SHP77 treated with DMSO at 0.1 percent for 48 hours (cell line): ENCODE measurements around the gene ATP11A.

ENCODE experiments used
- DNase-seq: peaks from one replicate; lab custom pipeline; 2025; lab: John Stamatoyannopoulos, UW

ATP11A gene

DNA sequence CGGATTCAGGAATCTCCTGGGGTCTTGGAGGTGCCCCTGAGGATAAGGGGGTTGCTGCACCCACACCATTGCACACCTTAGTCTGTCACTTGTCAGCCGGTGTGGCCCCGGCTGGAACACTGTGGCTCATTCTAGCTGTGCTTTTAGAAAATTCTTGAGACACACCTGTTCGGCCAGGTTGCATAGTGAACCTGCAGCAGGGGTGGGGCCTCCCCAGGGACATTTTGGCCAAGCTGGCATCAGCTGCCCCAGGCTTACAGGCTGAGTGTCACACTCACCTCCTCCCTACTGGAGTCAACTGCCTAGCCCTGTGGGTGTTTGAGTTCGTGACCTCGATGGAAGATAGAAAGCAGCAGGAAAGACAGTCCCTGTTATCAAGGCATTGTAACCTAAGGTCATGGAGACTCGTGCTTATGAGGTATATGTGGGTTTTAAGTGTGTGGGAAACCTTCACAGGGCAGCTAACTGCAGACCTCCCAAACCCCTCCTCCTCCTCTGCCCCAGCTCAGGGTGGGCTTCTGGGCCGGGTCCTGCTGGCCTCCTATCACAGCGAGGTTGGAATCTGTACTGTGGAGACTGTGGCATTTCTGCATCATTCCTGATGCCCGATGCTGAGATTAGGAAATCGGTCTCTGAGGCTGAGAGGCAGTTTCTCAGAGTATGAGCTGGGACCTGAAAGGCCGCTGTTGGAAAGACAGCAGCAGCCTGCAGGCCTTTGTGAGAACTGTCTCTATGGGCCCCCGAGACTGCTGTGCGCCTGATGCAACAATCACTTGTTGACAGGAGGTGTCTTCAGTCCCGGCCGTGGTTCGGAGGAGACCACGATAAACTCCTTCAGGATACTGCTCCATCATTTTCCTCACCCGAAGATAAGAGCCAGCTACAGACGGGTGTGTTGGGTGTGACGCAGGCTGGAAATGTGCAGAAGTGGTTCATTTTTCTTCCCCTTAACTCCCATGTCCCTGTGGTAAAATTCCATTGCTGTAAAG, 72.2 kb downstream of the ATP11A start:
- no peak for DNase-seq

DNA sequence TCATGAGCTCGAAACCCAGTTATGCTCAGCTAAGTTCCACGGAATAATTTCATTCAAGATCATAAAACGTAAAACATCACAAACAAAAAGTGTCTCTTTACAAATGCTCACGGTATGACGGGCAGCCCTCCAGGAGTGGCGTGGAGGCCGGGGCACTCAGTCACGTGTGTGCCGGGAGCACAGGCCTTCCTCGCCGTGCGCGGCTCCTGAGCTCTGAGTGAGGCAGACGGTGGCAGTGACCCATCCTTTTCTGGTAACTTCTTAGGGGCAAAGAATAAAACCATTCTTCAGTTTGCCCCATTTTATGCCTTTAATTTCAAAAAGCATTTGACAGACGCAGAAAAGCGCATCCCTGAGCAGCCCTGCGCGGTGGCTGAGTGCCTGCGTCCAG, 72.8 kb downstream of the ATP11A start:
- no peak for DNase-seq

DNA sequence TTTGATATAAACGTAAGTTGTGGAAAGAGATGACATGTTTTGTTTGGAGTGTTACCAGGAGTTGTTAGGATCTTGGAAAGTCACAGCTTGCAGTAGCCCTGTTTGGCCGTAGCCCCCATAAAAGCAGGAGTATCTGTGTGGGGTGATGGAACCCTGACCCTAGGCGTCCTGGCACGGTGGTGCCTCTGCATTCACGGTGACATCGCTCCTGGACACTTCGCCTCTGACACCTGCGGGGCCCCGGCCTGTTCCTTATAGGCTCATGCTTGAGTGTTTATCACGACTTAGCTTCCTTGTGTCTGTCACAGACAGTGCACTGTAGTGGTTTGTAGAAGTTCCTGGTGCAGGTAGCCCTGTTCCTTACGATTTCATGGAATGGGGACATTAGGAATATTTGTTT, 74.2 kb downstream of the ATP11A start:
- no peak for DNase-seq

DNA sequence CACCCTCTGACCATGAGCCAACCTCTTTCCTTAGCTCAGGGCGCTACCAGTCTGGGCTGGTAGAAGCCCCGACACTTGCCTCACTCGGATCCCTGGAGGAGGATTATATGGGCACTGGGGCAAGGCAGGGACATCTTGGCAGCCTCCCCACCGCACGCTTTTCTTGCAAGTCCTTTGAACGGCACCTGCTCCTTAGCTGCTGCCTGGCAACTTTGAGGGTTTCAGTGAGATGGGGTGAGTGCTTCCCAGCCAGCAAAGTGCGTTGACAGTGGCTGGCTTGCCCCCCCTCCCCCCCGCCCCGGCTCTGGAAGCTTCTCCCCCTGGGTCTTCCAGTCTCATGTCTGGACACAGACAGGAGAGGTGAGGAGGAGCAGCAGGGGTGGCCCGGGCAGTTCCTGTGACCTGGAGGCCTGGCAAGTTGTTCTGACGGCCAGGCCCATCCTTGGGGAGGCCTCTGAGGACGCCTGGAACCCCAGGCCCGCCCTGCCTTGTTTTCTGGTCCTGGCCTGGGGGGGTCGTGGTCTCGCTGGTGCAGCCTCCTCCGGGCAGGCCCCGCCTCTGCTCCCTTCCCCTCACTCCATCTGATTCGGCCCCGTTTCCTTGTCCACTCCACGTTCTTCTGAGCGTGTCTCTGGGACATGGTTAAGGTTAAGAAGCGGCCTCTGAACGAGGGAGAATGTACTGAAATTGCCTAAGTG, 75.2 kb downstream of the ATP11A start:
- DNase-seq: no peak

DNA sequence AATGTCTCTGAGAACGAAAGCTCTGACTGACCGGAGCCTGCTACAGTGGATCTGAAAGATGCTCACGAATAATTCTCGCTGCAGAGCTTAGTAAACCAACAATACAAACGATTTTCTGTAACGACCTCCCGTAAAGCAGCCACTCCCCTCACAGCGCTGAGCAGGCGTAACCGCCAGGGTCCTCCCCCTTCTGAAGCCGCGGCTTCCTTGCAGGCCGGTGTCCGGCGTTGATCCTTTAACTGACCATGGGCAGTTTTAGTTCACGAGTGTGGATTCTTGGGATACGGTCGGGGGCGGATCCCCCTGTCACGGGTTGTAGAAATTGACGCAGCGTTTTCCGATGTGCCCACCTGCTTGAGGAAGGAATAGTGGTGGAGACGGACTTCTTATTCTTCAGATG, 75.9 kb downstream of the ATP11A start:
- no peak for DNase-seq

DNA sequence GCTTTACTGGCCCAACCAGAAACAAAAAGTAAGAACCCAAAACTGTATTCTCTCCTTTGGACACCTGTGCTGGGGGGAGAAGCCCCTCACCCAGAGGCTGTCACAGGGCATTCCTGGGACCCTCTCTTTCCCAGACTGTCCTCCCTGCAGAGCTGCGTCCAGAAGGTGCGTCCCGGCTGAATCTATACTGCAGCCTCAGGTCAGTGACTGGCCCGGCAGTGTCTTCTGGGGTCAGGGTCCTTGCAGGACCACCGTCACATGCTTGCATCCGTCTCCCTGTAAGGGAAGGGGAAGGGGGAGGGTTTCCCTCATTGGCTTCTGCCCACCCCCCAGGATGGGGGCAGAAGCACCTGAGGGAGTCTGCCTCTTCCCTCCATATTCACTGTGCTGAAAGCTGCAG, 76.5 kb downstream of the ATP11A start:
- DNase-seq: no peak

DNA sequence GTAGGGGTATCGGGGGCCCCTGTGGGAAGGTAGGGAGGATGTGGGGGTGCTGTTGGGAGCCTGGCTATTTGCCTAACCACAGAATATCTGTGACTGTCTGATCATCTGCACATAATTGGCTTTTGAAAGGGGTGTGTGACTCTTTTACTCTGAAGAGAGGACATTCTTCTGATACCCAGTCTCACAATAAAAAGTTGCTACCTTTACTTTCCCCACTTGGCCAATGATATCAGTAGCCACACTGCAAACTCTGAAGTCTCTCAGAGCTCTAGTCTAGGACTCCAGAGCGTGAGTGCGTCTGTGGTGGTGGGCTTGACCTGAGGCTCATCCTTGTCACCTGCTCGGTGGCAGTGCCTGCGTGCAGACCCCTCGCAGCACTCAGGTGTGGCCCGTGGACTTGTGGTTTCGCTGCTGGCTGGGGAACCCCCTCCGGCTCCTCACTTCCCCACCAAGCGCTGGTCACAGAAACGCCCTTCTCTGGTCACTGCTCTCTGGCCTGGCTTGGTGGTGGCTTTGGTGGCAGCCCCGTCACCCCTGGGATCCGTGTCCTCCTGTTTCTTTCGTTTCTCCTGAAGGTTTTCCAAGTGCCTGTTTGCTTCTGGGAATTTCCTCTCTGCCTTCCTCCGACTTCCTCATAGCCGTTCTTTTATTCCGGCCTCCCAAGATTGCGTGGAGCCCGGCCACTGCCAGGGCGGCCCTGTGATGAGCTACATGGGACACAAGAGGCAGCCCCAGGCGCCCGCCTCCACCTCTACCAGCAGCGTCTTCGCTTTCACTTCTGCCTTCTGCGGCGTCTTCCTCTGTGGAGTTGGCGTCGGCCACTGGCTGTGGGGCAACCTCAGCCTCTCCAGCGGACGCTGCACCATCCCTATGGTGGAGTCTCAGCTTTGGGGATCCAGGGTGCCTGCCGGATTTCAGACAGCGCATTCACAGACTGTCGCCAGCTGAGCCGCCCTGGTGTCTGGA, 78.0 kb downstream of the ATP11A start:
- DNase-seq: no peak

DNA sequence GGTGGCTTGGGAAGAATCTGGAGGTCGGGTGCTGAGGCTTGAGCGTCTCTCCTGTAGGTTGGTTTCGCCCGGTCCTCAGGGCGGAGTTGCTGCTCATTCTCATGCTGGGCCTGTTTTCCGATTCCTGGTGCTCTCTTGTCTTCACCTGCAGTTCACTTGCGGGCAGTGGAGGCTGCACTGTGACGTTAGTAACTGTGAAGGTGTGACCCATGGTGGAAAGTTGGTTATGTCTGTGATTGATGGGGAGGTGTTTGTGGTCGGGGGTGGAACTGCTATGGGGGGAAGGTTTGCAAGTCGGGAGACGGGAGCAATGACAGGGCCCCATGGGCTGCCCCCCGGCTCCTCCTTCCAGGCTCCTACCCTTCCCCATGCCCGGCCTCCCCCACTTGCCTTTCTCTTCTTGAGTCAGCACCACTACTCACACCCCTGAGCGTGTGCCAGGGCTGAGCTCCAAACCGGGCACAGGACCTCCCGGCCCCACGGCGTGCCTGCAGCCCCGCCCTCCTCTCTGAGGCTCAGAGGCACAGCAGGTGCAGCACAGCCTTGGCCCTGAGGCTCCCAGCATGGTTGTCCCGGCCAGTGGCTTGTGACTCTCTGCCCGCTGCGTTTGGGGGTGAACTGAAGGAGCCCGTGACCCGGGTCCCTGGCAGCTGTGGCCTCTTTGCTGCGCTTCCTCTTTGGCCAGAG, 79.1 kb downstream of the ATP11A start:
- DNase-seq: no peak

DNA sequence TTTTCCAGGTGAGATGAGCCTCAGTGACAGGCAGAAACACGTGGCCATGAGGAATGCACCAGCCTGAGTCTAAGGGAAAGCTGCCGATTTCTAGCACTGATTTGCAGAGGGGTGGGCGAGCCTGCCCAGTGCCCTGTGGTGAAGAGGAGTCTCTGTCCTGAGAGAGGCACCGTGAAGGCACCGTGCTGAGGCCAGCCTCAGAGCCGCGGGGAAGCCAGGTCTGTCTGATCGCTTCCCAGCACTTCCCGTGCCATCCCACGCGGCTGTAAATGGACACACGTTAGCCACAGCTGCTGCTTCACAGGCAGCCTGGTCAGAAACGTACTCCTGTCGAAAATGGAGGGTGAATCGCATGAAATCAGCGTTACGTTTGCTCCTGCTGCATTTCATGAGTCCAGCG, 79.8 kb downstream of the ATP11A start:
- DNase-seq: no peak

DNA sequence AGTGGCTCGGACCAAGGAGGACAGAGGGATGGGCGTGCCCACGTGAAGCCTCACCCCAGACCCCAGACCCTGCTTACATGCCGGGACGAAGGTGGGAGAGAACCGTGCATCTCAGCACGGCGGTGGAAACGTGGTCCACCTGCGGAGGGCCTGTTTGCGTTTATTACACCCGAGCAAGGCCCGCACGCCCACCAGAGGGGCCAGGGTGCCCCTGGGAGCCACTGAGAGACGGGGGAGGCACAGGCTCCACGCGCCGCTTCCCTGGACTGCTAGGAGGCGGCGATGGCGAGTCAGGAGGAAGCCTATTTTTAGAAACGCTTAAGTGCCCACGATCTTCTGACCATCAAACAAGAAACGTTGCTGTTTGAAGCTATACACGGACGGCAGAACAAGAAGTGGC, 80.7 kb downstream of the ATP11A start:
- DNase-seq: no peak

DNA sequence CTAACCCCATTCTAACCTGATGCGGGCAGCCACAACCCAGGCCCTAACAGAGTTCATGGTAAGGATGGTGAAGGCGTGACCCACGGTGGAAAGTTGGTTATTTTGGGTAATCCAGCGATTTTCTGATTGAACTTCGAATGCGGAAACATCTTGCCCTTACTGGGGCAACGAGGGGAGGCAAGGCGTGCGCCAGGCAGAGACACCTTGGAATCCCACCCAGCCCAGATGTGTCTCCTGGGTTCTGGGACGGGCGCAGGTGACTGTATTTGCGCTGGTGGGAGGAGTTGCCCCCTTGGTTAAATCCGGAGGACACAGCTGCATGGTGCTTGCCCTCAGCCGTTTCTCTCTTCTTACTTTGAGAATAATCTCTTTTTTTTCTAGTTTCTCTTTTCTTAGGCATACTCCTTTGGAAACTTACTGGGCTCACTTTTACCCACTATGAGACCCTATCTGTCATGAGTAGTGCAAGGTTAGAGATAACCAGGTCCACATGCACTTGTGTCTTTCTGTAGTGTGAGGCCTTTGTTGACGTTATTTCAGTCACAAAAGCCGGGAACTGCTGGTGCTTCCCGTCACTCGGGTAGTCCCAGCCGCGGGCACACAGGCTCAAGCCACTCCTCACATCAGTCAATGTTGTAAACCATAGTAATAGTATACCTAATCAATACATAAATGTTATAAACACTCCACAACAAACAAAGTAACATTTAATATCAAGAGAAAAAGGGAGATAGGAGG, 81.5 kb downstream of the ATP11A start:
- DNase-seq: no peak

DNA sequence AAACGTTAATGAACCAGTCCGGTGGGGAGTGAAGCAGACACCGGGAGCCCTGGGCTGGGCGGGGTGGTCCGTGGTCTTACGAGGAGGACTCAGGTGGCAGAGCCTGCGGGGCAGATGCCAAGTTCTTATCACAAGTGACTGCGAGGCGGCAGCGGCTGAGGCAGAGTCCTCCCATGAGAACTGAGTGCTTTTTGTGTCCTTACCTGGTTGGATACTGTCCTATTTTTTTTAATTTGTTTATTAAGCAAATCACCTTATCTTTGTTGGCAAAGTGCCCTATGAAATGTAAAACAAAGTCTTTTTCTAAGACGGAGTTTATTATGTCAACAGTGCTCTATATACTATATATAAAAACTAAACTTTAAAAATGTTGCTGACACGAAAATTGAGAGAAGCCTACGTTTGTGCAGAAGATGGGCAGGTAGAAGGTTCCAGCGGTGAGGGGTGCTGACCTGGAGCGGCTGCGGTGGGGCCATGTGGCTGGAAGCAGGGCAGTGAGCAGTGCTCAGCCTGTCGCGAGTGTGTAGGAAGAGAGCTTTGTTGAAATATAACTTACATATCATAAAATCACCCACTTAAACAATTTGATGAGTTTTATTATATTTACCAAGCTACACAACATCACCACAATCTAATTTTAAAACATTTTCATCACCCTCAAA, 82.2 kb downstream of the ATP11A start:
- DNase-seq: no peak

DNA sequence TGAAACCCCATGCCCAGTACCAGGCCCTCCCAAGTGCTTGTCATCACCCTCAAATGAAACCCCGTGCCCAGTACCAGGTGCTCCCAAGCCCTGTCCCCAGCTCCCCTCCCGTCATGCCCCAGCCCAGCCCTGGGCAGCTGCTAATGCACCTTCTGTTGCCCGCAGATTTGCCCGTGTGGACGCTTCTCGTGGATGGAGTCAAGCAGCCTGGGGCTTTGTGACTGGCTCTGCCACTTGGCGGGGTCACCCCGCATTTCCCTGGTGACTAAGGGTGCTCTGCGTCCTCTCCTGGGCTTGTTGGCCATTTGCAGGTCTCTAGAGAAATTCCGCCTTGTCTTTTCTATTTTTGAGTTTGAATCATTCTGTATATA, 82.7 kb downstream of the ATP11A start:
- no peak for DNase-seq

DNA sequence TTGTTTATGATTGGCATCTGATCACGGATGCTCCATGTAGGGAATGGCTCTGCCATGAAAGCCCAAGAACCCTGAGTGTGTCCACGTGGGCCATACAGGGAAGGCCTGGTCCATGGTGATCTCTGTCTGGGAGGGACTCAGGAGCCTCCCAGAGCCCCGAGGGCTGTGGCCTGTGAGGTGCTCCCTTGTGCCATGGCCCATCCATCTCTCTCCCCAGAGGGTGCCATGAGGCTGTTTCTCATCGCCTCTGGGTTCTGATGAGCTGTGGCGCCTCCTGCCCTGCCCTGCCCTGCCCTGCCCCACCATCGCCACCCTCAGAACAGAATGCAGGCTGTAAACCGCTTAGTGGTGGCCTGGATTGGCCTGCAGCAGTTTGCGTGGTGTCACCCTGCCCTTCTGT, 83.1 kb downstream of the ATP11A start:
- no peak for DNase-seq

DNA sequence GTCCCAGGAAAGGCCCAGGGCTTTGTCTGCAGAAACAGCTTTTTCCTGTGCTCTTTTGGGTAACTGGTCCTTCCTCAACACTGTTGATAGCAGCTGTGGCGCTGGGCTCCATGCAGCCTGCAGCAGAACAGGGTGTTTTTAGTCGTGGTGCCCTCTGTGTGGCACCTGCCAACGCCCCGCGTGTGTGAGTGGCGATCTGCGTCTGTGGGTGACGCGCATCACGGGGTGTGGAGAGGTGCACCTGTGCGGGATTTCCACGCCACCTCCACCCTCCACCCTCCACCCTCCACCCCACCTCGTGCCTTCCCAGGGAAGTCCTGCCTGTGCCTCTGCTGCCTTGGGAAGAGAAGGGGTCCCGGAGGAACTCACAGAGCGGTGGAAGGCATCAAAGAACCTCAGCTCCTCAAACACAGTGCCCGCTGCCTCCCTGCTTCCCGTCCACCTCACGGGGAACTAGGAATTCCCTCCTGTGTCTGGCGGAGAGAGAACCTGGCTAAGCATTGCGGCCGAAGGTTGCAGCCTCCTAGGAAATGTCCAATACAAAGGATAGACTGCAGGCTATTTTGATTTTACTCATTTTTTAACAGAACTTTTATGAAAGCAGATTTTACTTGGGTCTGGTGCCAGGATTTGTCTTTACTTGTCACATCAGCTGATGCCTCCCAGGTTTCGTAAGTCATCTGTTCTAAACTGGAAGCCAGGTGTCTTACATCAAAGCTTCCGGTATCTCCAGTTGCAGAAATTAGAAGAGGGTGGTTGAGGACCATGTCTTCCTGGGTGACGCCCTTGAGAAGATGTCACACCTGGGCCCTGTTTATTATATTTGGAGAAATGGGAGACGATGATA, 84.0 kb downstream of the ATP11A start:
- no peak for DNase-seq

DNA sequence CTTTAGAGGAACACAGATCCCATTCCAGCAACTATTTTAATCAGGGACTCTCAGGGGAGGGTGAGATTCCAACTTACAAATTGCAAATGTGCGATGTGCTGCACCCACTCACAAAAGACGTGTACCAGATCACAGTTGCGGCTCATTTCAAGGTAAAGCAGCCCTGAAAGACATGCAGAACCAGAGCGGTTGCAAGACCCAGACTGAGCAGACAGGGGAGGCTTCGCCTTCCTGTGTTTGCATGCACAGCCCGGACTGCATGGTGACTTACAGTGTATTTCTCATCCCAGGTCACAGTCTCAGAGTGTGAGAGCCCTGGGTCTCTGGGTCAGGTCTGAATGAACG, 84.6 kb downstream of the ATP11A start:
- DNase-seq: no peak

DNA sequence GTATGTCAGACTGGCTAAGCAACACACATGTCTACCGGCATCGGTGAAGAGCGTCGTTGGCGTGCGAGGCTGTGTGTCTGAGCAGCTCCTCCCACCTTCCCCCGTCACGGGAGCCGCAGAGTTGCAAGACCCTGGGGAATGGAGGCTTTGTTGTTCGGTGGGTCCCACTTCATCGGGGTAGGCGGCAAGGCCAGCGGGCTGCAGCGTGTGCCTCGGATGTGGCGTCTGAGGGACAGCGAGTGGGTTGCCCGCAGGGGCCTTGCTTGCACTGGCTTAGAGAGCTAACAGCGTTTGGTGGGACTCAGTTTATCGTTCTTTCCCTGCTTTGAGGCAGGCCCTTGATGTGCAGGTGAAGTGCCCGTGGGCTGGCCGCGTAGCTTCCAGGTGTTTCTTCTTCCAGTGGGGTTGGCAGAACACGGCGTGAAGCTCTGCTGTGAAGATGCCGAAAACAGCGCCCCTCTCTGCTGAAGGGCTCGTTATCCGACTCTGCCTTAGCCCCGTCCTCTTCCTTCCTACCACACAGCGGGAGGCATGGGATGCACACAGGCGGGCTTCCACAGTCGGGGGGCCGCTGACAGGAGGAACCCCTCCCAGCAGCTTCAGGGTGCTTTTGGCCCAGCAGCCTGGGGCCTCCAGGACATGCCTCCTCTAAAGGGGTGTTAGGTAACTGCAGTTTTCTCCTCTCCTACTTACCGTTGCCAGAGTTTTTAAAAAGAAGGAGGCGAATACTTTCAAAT, 85.2 kb downstream of the ATP11A start:
- DNase-seq: no peak

DNA sequence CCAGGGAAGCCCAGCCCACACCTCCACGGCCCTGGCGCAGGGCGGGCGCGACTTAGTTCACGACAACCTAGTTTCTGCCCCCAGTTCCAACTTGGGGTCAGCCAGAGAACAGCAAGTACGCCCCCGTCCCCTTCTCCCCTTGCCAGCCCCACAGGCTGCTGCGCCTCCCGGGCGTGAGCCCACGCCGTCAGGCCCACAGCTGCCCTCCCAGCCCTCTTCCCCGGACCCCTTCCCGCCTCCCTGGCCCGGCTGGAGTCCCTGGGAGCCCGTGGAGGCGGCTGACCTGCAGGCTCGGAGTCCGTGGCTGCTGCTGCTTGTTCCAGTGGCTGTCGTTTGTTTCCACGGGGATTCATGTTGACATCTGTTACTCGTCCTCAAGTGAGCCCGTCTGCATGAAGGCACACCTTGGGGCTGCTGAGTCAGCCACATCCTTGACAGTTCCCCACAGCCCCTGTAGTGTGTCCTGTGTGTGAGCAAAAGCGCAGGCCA, 86.0 kb downstream of the ATP11A start:
- no peak for DNase-seq

DNA sequence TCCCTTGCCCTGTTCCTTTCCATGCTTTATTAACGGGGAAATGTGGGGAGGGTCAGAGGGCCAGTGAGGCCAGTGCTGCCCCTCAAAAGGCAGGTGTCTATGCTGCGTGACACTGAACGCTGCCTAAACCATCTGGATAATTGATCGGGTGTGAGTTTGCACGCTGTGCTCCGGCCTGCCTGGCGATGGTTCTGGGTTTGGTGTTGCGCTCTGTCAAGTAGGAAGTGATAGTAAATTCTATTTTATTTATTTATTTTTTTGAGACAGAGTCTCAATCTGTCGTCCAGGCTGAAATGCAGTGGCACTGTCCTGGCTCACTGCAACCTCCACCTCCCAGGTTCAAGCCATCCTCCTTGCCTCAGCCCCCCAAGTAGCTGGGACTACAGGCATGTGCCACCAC, 86.5 kb downstream of the ATP11A start:
- DNase-seq: no peak
